ENCODE results near the gene DPY19L3.
"Not testable (repeated sequence)": the region's sequence is repeated elsewhere in the genome, so short reads cannot be mapped to it uniquely, and the experiment has no call there.

The DPY19L3 gene

DNA sequence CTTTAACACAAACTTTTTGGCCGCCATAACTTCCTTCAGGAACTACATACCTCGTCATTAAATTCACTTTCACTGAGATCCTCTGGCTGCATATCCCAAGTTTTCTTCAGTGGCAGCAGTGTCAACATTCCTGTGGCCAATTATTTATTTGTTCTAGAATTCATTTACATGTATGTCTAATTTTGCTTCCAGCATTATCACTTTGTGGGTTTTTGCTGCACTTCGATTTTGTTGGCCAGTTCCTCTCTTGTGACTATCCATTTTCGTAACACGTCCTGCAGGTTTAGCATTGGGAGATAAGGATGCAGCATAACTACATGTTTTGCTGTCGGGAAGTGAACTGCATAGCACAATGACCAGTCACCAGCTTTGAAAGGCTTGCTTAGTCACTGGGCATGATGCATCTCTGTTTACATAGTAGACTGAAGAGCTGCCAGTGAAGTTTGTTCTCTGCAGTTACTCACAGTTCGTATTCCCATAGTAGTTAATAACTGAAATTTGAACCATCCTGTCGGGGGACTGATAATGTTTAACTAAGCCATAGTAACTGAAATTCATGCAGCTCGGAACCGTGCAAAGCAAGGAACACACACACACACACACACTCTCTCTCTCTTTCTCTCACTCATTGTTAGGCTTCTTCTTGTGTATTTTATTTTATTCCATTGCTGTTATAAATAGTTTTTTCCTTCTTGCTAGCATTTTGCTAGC lies 31.8 kb upstream of the DPY19L3 start:
- Histone ChIP-seq H3K9me3 (no peaks in the 10 kb centered on the region), H3K4me3 (no peak overlapping the region), H3K36me3 (replicated peaks) (peaks cover 36% of the 10 kb centered on the region), H3K27me3 (ENCODE audit: low read depth) (no peaks in the 10 kb centered on the region), H3K4me1 (no peaks in the 10 kb centered on the region)
- no peak for DNase-seq (ENCODE audit: low spot score in 2 of 2)
- in situ Hi-C loops (cut with MboI; ENCODE audit: low sequenced_read_pairs), result no loop called here

DNA sequence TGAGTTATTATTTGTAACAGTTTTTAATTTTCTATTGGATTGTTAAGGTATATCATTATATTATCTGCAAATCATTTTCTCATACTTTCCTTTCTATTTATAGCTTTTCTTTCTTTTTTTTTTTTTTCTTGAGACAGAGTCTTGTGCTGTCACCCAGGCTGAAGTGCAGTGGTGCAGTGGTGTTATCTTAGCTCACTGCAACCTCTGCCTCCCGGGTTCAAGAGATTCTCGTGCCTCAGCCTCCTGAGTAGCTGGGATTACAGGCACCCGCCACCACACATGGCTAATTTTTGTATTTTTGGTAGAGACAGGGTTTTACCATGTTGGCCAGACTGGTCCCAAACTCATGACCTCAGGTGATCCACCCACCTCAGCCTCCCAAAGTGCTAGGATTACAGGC lies 31.2 kb upstream of the DPY19L3 start:
- DNase-seq (ENCODE audit: low spot score in 2 of 2); H3K4me3 ChIP-seq; H3K9me3 ChIP-seq; H3K4me1 ChIP-seq; H3K27me3 ChIP-seq (ENCODE audit: low read depth); in situ Hi-C loops (cut with MboI; ENCODE audit: low sequenced_read_pairs): not testable (repeated sequence)
- H3K36me3 ChIP-seq (replicated peaks), result peaks cover 36% of the 10 kb centered on the region

DNA sequence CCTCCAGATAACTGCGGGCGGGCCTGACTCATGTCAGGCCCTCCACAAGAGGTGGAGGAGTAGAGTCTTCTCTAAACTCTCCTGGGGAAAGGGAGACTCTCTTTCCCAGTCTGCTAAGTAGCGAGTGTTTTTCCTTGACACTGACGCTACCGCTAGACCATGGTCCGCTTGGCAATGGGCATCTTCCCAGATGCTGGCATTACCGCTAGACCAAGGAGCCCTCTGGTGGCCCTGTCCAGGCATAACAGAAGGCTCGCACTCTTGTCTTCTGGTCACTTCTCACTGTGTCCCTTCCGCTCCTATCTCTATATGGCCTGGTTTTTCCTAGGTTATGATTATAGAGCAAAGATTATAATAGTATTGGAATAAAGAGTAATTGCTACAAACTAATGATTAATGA lies 28.5 kb upstream of the DPY19L3 start:
- in situ Hi-C loops (cut with MboI; ENCODE audit: low sequenced_read_pairs); H3K4me1 ChIP-seq; H3K9me3 ChIP-seq; H3K27me3 ChIP-seq (ENCODE audit: low read depth); H3K4me3 ChIP-seq: not testable (repeated sequence)
- H3K36me3 ChIP-seq (replicated peaks), result peaks cover 26% of the 10 kb centered on the region
- peak in 1 of 2 experiments; percentile 30 for DNase-seq (ENCODE audit: low spot score in 2 of 2)

DNA sequence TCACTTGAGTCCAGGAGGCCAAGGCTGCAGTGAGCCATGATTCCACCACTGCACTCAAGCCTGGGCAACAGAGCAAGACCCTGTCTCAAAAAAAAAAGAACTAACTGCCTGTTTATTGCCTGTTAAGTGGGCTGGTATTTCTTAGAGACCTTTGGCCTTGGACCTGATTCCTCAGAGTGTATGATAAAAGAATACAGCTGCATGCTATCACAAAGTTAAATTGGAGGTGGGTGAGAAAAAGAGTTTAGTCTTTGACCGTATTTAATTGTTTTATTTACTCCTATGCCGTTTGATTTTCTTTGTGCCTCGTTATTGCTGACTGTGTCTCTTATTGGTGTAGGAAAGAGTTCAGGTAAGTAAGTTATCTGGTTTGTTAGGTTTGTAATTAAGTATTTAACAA lies 25.3 kb upstream of the DPY19L3 start:
- in situ Hi-C loops (cut with MboI; ENCODE audit: low sequenced_read_pairs), result no loop called here
- Histone ChIP-seq H3K4me1 (no peaks in the 10 kb centered on the region), H3K9me3 (no peaks in the 10 kb centered on the region), H3K27me3 (ENCODE audit: low read depth) (no peaks in the 10 kb centered on the region), H3K4me3 (no peak overlapping the region), H3K36me3 (replicated peaks) (peaks cover 20% of the 10 kb centered on the region)
- no peak for DNase-seq (ENCODE audit: low spot score in 2 of 2)

DNA sequence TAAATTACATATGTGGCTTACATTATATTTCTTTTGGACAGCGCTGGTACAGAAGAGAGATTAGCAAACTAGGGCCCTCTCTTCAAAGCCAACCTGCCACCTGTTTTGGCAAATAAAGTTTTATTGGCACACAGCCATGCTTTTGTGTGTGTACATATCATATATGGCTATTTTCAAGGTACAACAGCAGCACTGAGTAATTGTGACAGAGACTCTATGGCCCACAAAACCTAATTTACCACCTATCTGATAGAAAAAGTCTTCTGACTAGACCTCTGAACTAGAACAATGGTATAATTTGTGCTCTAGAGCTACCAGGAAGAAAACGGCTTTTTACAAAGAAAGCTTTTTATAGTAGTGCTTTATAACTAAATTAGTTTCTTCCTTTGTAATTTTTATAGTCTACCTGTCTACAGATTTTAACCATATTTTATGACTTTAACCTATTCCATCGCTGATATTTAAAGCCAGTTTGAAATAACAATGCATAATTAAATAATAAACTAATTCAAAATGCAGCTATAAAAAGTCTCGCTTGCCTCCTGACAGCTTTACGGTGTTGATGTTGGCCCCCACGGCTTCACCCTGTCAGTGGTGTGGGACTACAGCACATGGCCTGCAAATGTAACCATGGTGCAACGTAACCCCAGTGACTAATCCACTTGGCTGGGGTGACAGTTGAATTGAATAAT lies 17.7 kb upstream of the DPY19L3 start:
- Histone ChIP-seq H3K9me3 (no peaks in the 10 kb centered on the region), H3K27me3 (ENCODE audit: low read depth) (no peaks in the 10 kb centered on the region), H3K4me3 (no peak overlapping the region), H3K4me1 (no peaks in the 10 kb centered on the region; the same call in 1 of the 2 replicates), H3K36me3 (replicated peaks) (peaks cover 11% of the 10 kb centered on the region)
- DNase-seq (ENCODE audit: low spot score in 2 of 2), result no peak
- in situ Hi-C loops (cut with MboI; ENCODE audit: low sequenced_read_pairs), result no loop called here

DNA sequence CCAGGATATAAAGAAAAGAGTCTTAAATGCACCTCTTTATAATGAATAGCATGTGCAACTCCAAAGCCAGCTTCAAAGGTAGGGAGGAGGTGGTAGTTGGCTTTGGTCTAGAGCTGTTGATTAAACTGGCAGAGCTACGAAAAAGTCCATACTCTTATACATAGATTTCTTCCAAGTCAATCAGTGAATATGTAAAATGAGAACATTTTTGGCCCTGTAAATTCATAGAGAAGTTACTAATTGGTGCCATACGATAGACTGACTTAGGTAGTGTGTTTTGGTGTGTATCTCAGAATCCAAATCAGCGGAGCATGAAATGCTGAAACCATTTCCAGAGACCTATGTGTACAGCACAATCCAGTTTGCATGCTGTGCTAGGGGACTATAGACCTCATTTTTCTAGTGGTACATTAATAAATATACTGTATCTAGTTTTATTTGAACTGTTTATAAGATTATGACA lies 17.1 kb upstream of the DPY19L3 start:
- no peak overlapping the region for H3K4me3 ChIP-seq
- peaks cover 5% of the 10 kb centered on the region for H3K36me3 ChIP-seq (replicated peaks)

DNA sequence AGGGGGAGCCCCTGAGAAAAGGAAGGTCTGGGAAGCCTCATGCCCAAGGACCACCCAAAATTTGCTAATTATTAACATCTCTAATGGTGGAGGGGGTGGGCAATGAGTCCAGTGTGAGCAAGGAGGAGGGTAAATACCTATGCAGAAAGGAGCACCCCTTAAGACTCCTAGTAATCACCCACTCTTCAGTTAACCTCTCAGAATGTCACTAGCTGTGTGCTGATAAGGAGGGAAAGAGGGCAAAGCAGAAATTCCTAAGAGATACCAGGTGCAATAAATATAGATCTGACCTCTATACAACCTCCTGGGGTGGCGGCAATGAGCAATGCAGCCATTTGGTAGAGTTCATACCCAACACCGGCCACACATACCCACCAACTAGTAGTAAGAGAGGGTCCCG lies 12.7 kb upstream of the DPY19L3 start:
- in situ Hi-C loops (cut with MboI; ENCODE audit: low sequenced_read_pairs), result no loop called here
- DNase-seq (ENCODE audit: low spot score in 2 of 2), result no peak
- H3K27me3 ChIP-seq (ENCODE audit: low read depth), result no peaks in the 10 kb centered on the region
- H3K9me3 ChIP-seq, result no peaks in the 10 kb centered on the region
- 0 out of 2 replicates have a peak, but pooled peaks cover 5% of the 10 kb centered on the region for H3K36me3 ChIP-seq (replicated peaks)
- no peaks in the 10 kb centered on the region; the same call in 1 of the 2 replicates for H3K4me1 ChIP-seq
- H3K4me3 ChIP-seq, result no peak overlapping the region

More for the DNA sequence above, 17.1 kb upstream of the DPY19L3 start:
- Histone ChIP-seq H3K4me1 (no peaks in the 10 kb centered on the region; the same call in 1 of the 2 replicates), H3K9me3 (no peaks in the 10 kb centered on the region), H3K27me3 (ENCODE audit: low read depth) (no peaks in the 10 kb centered on the region)
- DNase-seq (ENCODE audit: low spot score in 2 of 2), result no peak
- in situ Hi-C loops (cut with MboI; ENCODE audit: low sequenced_read_pairs), result no loop called here

DNA sequence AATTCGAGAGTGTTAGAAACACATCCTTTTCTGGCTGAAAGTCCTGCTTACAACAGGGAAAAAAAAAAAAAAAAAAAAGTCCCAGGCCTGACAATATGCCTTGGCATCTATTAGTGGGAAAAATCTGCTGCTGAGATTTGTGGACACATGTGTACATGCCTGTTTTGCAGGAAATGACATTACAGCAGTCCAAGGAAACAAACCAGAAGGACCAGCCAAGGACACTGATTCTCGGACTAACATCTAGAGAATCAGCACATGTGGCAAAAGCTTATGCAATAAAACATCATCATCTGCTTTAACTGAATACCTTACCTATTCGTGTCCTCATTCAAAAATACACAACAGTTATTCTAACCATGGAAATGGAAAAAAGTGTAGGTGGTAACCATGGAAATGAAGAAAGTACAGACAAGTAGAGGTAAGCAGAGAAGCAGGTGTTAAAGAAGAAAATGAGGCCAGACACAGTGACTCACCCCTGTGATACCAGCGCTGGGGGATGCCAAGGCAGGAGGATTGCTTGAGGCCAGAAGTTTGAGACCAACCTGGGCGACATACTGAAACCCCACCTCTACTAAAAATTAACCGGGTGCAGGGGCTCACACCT lies 9.4 kb upstream of the DPY19L3 start:
- in situ Hi-C loops (cut with MboI; ENCODE audit: low sequenced_read_pairs), result no loop called here
- 0 out of 2 replicates have a peak, but pooled peaks cover 5% of the 10 kb centered on the region for H3K36me3 ChIP-seq (replicated peaks)
- H3K27me3 ChIP-seq (ENCODE audit: low read depth), result no peaks in the 10 kb centered on the region
- no peak for DNase-seq (ENCODE audit: low spot score in 2 of 2)
- H3K4me3 ChIP-seq, result no peak overlapping the region
- no peaks in the 10 kb centered on the region for H3K9me3 ChIP-seq
- no peaks in the 10 kb centered on the region; the same call in 1 of the 2 replicates for H3K4me1 ChIP-seq

DNA sequence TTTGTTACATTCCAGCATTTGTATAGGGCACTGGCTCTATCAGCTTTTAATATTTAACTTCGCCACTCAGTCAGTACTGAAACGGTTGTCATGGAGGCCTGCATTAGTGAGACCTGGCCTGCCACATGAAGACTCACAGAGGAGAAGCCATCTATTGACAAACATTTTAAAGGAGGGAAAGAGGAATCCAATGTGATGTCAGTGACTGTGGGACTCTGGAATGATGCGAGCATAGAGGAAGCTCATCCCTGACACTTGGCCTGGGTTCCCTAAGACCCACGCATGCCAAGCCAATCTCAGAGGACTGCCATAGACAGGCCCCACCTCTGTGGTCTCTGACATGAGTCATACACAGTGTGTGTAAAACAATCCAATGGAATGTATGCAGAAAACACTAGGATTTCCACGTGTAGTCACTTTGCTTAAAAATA lies 7.9 kb upstream of the DPY19L3 start:
- in situ Hi-C loops (cut with MboI; ENCODE audit: low sequenced_read_pairs), result no loop called here
- no peaks in the 10 kb centered on the region for H3K27me3 ChIP-seq (ENCODE audit: low read depth)
- H3K4me3 ChIP-seq, result no peak overlapping the region
- H3K9me3 ChIP-seq, result no peaks in the 10 kb centered on the region
- DNase-seq (ENCODE audit: low spot score in 2 of 2), result no peak
- H3K36me3 ChIP-seq (replicated peaks), result 0 out of 2 replicates have a peak, but pooled peaks cover 5% of the 10 kb centered on the region
- no peaks in the 10 kb centered on the region; the same call in 1 of the 2 replicates for H3K4me1 ChIP-seq

DNA sequence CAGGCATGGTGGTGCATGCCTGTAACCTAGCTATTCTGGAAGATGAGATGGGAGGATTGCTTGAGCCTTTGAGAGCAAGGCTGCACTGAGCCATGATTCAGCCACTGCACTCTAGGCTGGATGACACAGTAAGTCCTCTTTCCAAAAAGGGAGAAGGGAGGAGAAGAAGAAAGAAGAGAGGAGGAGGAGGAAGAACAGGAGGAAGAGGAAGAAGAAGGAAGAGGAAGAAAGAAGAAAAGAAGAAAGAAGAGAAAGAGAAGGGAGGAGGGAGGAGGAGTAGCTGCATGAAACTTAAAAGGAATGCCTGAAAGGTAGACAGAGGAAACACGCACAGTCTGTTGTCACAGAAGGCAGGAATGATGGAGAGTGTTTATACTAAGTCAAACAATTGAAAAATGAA lies 3.6 kb upstream of the DPY19L3 start:
- no peaks in the 10 kb centered on the region for H3K36me3 ChIP-seq (replicated peaks)
- no peak for DNase-seq (ENCODE audit: low spot score in 2 of 2)
- in situ Hi-C loops (cut with MboI; ENCODE audit: low sequenced_read_pairs), result no loop called here
- H3K4me3 ChIP-seq, result no peak overlapping the region
- no peaks in the 10 kb centered on the region for H3K9me3 ChIP-seq
- no peaks in the 10 kb centered on the region for H3K27me3 ChIP-seq (ENCODE audit: low read depth)
- peaks cover 4% of the 10 kb centered on the region for H3K4me1 ChIP-seq

DNA sequence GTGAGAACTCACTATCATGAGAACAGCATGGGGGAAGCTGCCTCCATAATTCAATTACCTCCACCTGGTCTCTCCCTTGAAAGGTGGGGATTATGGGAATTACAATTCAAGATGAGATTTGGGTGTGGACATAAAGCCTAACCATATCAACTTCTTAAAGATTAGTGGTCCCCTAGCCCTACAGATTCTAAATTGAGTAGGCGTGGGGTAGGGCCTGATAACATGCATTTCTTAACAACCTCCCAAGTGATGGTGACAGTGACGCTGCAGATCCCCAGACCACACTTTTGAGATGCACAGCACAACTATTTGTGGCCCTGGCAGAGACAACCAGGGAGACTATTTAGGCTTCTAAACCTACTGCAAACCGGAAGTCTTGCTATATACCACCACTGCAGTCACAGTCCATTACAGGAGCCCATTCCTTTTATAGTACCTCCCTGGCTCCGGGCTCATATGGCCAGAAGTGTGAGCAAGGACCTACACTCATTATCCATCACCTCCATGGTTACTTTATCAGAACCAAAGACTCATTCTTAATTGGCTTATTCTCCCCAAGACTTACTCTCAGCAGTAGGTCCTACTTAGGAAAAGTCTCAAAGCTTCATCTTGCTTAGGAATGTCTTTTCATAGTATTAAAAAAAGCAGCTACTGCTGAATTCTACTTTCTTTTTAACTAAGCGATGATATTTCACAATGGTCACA lies 2.1 kb upstream of the DPY19L3 start:
- no peak overlapping the region for H3K4me3 ChIP-seq
- H3K4me1 ChIP-seq, result peaks cover 4% of the 10 kb centered on the region
- H3K9me3 ChIP-seq, result no peaks in the 10 kb centered on the region
- DNase-seq (ENCODE audit: low spot score in 2 of 2), result no peak
- H3K27me3 ChIP-seq (ENCODE audit: low read depth), result no peaks in the 10 kb centered on the region
- in situ Hi-C loops (cut with MboI; ENCODE audit: low sequenced_read_pairs), result no loop called here
- peaks cover 3% of the 10 kb centered on the region for H3K36me3 ChIP-seq (replicated peaks)

DNA sequence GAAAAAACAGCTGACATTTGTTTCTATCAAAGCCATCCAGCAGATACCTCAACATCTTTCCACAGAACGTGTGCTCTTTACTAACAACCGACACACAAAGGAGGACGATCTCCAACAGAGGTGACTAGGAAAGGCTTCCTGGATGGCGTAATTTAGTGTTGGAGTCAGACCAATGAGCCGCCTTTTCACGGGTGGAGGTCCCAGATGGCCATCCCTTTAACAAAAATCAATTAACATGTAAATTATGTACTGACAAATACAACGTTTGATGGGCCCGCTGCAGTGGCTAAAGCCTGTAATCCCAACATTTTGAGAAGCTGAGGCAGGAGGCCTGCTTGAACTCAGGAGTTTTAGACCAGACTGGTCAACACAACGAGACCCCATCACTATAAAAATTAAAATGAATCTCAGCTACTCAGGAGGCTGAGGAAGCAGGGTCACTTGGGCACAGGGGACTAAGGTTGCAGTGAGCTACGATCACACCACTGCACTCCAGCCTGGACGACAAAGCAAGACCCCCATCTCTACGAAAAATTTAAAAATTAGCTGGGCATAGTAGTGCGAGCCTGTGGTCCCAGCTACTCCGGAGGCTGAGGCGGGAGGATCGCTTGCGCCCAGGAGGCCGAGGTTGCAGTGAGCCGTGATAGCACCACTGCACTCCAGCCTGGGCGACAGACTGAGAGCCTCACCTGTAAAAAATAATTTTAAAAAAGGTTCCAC lies 1.2 kb upstream of the DPY19L3 start:
- in situ Hi-C loops (cut with MboI; ENCODE audit: low sequenced_read_pairs), result no loop called here
- no peaks in the 10 kb centered on the region for H3K27me3 ChIP-seq (ENCODE audit: low read depth)
- no peaks in the 10 kb centered on the region for H3K9me3 ChIP-seq
- peaks cover 4% of the 10 kb centered on the region for H3K4me1 ChIP-seq
- DNase-seq (ENCODE audit: low spot score in 2 of 2), result peak in 1 of 2 experiments; percentile 46
- peaks cover 11% of the 10 kb centered on the region for H3K36me3 ChIP-seq (replicated peaks)
- H3K4me3 ChIP-seq, result peak overlapping the region; percentile 97

DNA sequence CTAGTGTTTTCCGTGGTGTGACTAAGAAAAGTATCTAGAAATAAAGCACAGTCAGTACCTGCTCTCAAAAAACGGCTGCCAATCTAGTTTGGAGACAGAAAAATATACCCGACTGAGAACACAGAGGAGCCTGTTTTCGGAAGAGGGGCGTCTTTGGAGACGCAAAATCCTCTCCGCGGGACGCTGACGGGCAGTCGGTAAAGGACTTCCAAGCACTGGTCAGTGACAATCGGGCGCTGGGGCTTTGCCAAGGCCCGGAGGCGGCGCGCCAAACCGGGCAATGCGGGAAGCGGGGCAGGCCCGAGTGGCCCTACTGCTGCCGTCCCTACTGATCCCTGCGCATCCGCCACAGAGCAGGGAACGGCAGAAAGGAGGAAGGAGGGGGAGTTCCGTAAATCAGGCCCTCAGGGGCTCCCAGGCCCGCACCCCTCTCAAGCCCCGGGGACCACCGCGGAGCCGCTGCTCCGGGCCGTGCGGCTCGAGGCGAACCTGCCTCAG lies 588 bp upstream of the DPY19L3 start:
- DNase-seq (ENCODE audit: low spot score in 2 of 2), result peak in 1 of 2 experiments; percentile 40

More for the DNA sequence above, 588 bp upstream of the DPY19L3 start:
- Histone ChIP-seq H3K36me3 (replicated peaks) (peaks cover 16% of the 10 kb centered on the region), H3K9me3 (no peaks in the 10 kb centered on the region), H3K4me3 (peak overlapping the region; percentile 97), H3K27me3 (ENCODE audit: low read depth) (no peaks in the 10 kb centered on the region), H3K4me1 (peaks cover 4% of the 10 kb centered on the region)
- in situ Hi-C loops (cut with MboI; ENCODE audit: low sequenced_read_pairs), result no loop called here
